GM21515 (cell line): ENCODE measurements around the gene GCLC.
"Not testable (repeated sequence)": the region's sequence is repeated elsewhere in the genome, so short reads cannot be mapped to it uniquely, and the experiment has no call there.

ENCODE experiments used
- ATAC-seq: cut with Tn5 transposase; IDR thresholded peaks from one replicate; pipeline ENCODE4 v1.9.1; 2021; ENCODE audit not compliant: unreplicated experiment

GCLC gene

GRCh38 chr6:53495506-53496499, 49.1 kb downstream of the GCLC start:
- ATAC-seq = no peak

DNA sequence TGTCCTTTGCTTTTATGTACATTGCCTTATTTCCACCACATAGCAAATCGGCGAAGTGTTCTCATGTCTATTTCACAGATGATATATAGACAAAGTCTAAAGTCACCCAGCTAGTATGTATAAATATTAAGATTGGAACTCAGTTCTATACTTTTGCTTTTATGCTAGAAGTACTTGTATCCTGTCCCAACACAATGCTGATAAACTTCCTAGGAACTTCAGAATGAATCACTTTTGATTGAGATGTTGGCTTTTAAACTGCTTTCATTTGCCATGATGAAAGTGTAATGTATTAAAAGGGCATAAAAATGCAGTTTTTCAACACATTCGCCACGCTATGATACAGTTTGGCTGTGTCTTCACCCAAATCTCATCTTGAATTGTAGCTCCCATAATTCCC, 50.8 kb downstream of the GCLC start:
- no peak for ATAC-seq

GRCh38 chr6:53493635-53494025, 51.3 kb downstream of the GCLC start:
- no peak for ATAC-seq

GRCh38 chr6:53492860-53493634, 51.9 kb downstream of the GCLC start:
- no peak for ATAC-seq

DNA sequence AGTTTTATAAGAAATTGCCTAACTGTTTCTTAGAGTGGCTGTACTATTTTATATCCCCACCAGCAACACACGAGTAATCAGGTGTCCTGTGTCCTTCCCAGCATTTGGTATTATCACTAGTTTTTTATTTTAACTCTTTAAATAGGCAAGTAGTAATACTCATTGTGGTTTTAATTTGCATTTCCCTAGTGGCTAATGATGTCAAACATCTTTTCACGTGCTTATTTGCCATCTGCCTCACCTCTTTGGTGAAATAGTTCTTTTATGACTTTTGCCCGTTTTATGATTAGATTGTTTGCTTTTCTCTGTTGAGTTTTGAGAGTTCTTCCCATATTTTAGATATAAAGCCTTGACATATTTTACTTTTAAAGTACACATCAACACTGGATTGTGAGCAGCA, 57.8 kb downstream of the GCLC start:
- no peak for ATAC-seq

GRCh38 chr6:53486679-53487078, 58.2 kb downstream of the GCLC start:
- no peak for ATAC-seq

GRCh38 chr6:53484476-53485280, 60.2 kb downstream of the GCLC start:
- ATAC-seq = no peak

- ATAC-seq = no peak
These were observed 61.2 kb downstream of the GCLC start for GRCh38 chr6:53483423-53484353.

GRCh38 chr6:53481323-53481722, 63.6 kb downstream of the GCLC start:
- ATAC-seq = no peak

- ATAC-seq = not testable (repeated sequence)
These were observed 64.1 kb downstream of the GCLC start for GRCh38 chr6:53480774-53481173.

DNA sequence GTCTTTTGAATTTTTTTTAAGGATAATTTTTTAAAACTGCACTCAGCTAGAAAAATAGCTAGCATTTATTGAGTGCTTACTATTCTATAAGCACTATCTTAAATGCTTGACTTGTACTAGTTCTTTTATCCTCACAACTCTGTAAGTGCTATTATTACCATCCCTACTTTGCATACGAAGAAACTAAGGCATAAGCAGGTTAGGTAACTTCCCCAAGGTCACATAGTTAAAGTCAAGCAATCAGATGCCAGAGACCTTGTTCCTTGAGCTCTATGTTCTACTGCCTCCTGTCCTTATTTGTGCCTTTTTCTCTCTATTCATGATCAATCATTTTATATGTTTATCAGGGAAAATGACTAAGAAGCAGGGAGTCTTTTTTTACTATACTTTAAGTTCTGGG, 65.0 kb downstream of the GCLC start:
- ATAC-seq = no peak

- ATAC-seq = no peak
These were observed 67.9 kb downstream of the GCLC start for GRCh38 chr6:53476964-53477363.

- ATAC-seq = no peak
These were observed 70.9 kb downstream of the GCLC start for GRCh38 chr6:53474010-53474409.

DNA sequence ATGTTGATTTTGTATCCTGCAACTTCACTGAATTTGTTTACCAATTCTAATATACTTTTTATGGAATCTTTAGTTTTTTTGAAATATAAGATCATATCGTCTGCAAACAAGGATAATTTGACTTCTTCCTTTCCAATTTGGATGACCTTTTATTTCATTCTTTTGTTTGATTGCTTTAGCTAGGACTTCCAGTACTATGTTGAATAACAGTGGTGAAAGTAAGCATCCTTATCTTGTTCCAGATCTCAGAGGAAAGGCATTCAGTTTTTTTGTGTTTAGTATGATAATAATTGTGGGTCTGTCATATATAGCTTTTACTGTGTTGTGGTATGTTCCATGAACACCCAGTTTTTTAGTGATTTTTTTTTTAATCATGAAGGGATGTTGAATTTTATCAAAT, 75.7 kb downstream of the GCLC start:
- ATAC-seq = no peak

- ATAC-seq = no peak
These were observed 78.6 kb downstream of the GCLC start for GRCh38 chr6:53466257-53466656.

DNA sequence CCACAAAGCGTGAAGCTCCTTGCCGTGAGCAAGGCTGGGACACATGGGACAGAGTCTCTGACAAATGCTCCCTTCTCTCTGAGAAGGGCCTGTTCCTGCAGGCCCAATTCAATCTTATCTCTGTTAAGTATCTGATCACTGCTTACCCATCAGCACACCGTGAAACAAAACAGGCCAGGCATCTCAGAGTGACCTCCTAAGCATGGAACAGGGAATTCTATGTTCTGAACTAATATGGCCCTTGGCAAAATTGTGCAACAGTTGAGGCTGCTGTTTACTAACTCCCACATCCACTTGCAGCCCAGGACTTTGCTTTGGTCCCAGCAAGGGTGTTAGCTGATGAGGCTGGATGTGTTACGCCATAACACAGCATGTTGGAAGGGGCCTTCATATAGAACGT, 79.2 kb downstream of the GCLC start:
- no peak for ATAC-seq

DNA sequence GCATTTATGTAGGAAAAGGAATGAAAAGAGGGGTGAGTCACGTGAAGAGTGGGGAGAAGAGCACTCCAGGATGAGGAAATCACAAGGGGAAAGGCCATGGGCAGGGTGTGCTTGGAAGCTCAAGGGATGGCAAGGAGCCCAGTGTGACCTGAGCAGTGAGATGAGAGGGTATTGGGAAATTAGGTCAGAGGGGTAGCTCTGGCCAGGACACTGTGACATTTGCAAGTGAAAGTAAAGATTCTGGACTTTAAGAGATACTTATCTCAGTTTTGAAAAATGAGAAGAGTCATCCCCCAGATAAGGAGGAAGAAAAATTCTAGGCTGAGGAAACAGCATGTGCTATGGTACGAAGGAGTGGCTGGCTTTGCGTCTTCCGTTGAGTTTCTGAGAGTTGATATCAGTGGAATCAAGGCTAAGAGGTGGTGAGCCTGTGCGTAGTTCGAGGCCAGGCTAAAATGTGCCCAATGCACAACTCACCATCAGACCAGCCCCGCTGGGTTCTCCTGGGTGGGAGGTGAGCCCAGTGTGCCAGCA, 79.9 kb downstream of the GCLC start:
- no peak for ATAC-seq

DNA sequence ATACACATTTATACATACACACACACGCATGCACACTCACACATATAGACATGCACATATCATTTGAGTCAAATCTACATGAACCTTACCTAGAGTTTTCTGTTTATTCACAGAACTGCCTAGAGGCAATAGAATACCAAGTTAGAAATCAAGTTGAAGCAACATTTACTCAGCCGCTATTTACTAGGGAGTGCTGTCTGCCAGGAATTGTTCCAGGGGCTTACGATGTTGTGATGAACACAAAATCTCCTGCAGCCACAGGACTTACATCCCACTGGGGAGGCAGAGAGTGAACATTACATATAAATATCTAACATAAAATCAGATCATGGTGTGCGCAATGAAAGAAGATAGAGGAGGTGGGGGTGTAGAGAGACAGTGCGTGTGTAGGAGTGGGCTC, 80.4 kb downstream of the GCLC start:
- ATAC-seq = no peak

DNA sequence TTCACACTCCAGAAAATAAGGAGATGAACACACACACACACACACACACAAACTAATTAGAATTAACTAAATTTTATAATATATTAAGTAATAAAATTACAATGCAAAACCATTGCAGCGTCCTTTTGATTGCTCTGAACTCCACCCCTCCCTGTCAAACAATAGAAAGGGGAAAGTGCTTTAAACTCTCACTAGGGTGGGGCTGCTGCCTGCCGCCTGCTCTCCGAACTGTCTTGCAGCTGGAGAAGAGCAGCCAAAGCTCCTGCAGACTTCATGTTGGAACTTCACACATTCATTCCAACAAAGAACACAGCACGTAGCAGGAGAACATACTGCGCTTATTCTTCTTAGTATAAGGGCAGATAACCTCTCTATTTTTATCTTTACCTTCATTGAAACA, 83.2 kb downstream of the GCLC start:
- ATAC-seq = peak; percentile 30
